Calu3 (cell line): ENCODE data around the gene MMP25. TPM values are rescaled to one million over a fixed set of nuclear protein-coding genes. Genes with fewer than 3 reads are reported as not detected.
A peak's percentile ranks its signal among the peaks of the same experiment; 100 is the strongest.

Experiments
- BruUV-seq: library from RNA; stranded (reverse); fragments of 400-500 nt; replicated peaks from 2 replicates; lab custom pipeline; 2021; lab: Mats Ljungman, UMichigan
- CTCF ChIA-PET: fragments of 300-600 bp; sonication (Branson Sonifier 250); formaldehyde crosslinking; loops from one replicate; lab custom pipeline; 2022; ENCODE audit warnings: antibody characterized with exemption; lab: Charles Lee
- DNase-seq: peaks from one replicate; pipeline ENCODE4 v3.0.0; 2022
- H3K27ac Mint-ChIP-seq: one replicate; pipeline ENCODE4 v1.8.0; 2022; ENCODE audit warnings: mixed read lengths; ENCODE audit not compliant: unreplicated experiment
- H3K27me3 Mint-ChIP-seq: one replicate; pipeline ENCODE4 v1.8.0; 2022; ENCODE audit warnings: mixed read lengths; ENCODE audit not compliant: unreplicated experiment
- H3K36me3 Mint-ChIP-seq: one replicate; pipeline ENCODE4 v1.8.0; 2022; ENCODE audit warnings: mild to moderate bottlenecking, moderate library complexity, mixed read lengths; ENCODE audit not compliant: insufficient read depth, unreplicated experiment
- H3K4me1 Mint-ChIP-seq: one replicate; pipeline ENCODE4 v1.8.0; 2022; ENCODE audit warnings: mild to moderate bottlenecking, low read depth, mixed read lengths; ENCODE audit not compliant: unreplicated experiment
- H3K4me3 Mint-ChIP-seq: one replicate; pipeline ENCODE4 v1.8.0; 2022; ENCODE audit warnings: mild to moderate bottlenecking, low read depth, moderate library complexity, mixed read lengths; ENCODE audit not compliant: unreplicated experiment
- H3K9me3 Mint-ChIP-seq: one replicate; pipeline ENCODE4 v1.8.0; 2022; ENCODE audit warnings: low read depth, mixed read lengths; ENCODE audit not compliant: unreplicated experiment
- CTCF ChIP-seq: fragments of 200-600 bp; IDR thresholded peaks from one replicate; pipeline ENCODE4 v1.8.0; 2022; ENCODE audit warnings: antibody characterized with exemption; ENCODE audit not compliant: unreplicated experiment
- intact Hi-C: fragments of 100-400 bp; cut with micrococcal nuclease; formaldehyde crosslinking; loops from one replicate; pipeline ENCODE4 v1.10.0; 2022; ENCODE audit not compliant: unreplicated experiment
- total RNA-seq: library from RNA; stranded (reverse); gene quantifications from 2 replicates; pipeline ENCODE4 v1.2.3, GENCODE V29; 2022

The MMP25 gene
- total RNA-seq, 1 experiment from 2014 or later = 0.31 TPM

GRCh38 chr16:3022208-3022683 lies 24.1 kb upstream of the MMP25 start:
- no TSS peak for BruUV-seq
- TF ChIP-seq CTCF = no peak
- peak; percentile 98 for DNase-seq
- Mint-ChIP-seq H3K4me1 (peaks cover 30% of the 10 kb centered on the region), H3K27me3 (no peaks in the 10 kb centered on the region), H3K4me3 (peak overlapping the region; percentile 80), H3K9me3 (no peaks in the 10 kb centered on the region), H3K36me3 (peaks cover 84% of the 10 kb centered on the region), H3K27ac (peak overlapping the region; percentile 89)
- intact Hi-C loops = no loop called here
- CTCF ChIA-PET = interaction anchor here (0.6 to 7.8 kb wide), 6 partner anchors 9 to 1104 kb away, joined by 3 to 126 read pairs (median 4); partner anchors contain the start of genes HS3ST6 and ZNF213

- CTCF ChIA-PET = interaction anchor here (0.6 to 7.8 kb wide), 5 partner anchors 8 to 1105 kb away, joined by 3 to 126 read pairs (median 6); partner anchors contain the start of genes HS3ST6 and ZNF213
- H3K27ac Mint-ChIP-seq = peak overlapping the region; percentile 89
- H3K27me3 Mint-ChIP-seq = no peaks in the 10 kb centered on the region
- TF ChIP-seq CTCF = no peak
- BruUV-seq = TSS peak; percentile 40
- peaks cover 87% of the 10 kb centered on the region for H3K36me3 Mint-ChIP-seq
- peaks cover 30% of the 10 kb centered on the region for H3K4me1 Mint-ChIP-seq
- intact Hi-C loops = no loop called here
- H3K4me3 Mint-ChIP-seq = peak overlapping the region; percentile 80
- DNase-seq = no peak
- H3K9me3 Mint-ChIP-seq = no peaks in the 10 kb centered on the region
These were observed 23.5 kb upstream of the MMP25 start for GRCh38 chr16:3022684-3023414.

- peak overlapping the region; percentile 89 for H3K27ac Mint-ChIP-seq
- peak overlapping the region; percentile 80 for H3K4me3 Mint-ChIP-seq
- H3K36me3 Mint-ChIP-seq = peaks cover 88% of the 10 kb centered on the region
- DNase-seq = peak; percentile 82
- CTCF ChIA-PET = interaction anchor here (0.6 to 7.8 kb wide), 3 partner anchors 8 to 1269 kb away, joined by 3 to 126 read pairs (median 40); no protein-coding TSS in a partner anchor
- BruUV-seq = no TSS peak
- H3K4me1 Mint-ChIP-seq = peaks cover 30% of the 10 kb centered on the region
- intact Hi-C loops = no loop called here
- H3K9me3 Mint-ChIP-seq = no peaks in the 10 kb centered on the region
- H3K27me3 Mint-ChIP-seq = no peaks in the 10 kb centered on the region
- TF ChIP-seq CTCF = no peak
These were observed 23.0 kb upstream of the MMP25 start for GRCh38 chr16:3023415-3023668.

- Mint-ChIP-seq H3K27me3 (no peaks in the 10 kb centered on the region), H3K4me3 (peak within 1 kb of the TSS; percentile 80), H3K27ac (peak within 1 kb of the TSS; percentile 89), H3K36me3 (peaks cover 93% of the 10 kb centered on the region), H3K9me3 (no peaks in the 10 kb centered on the region), H3K4me1 (peaks cover 30% of the 10 kb centered on the region)
- no peak for TF ChIP-seq CTCF
- CTCF ChIA-PET = interaction anchor here (0.6 to 7.8 kb wide), 4 partner anchors 7 to 1269 kb away, joined by 3 to 126 read pairs (median 22); no protein-coding TSS in a partner anchor
- intact Hi-C loops = no loop called here
- DNase-seq = peak; percentile 97
- BruUV-seq = no TSS peak
These were observed 22.5 kb upstream of the MMP25 start, which contains the start of the genes HCFC1R1 and THOC6 for GRCh38 chr16:3023669-3024478. HCFC1R1 (minus strand) TSS chr16:3023942; CDS start chr16:3023941, 1 bp downstream. THOC6 (plus strand) TSS chr16:3024035; CDS start chr16:3024327, 292 bp downstream.
